Activated CD4-positive, alpha-beta T cell treated with anti-CD3 and anti-CD28 coated beads for 24 hours (primary cell): ENCODE measurements around the gene TBX15.
"Not testable (repeated sequence)": the region's sequence is repeated elsewhere in the genome, so short reads cannot be mapped to it uniquely, and the experiment has no call there.

ENCODE experiments used
- DNase-seq, 2 donors: peaks; one replicate each; pipeline ENCODE4 v3.0.0-alpha.2; 2020; ENCODE audit warnings: low read depth in 2 of 2

The TBX15 gene

GRCh38 chr1:118927427-118928187, 60.5 kb downstream of the TBX15 start:
- DNase-seq, result no peak

- no peak for DNase-seq
Observed at GRCh38 chr1:118926261-118926660, 61.9 kb downstream of the TBX15 start.

- DNase-seq, result no peak
Observed at GRCh38 chr1:118925651-118926050, 62.5 kb downstream of the TBX15 start.

- no peak for DNase-seq
Observed at GRCh38 chr1:118923319-118923718, 64.8 kb downstream of the TBX15 start.

- no peak for DNase-seq
Observed at GRCh38 chr1:118921994-118922393, 66.1 kb downstream of the TBX15 start.

GRCh38 chr1:118920124-118920717, 67.9 kb downstream of the TBX15 start:
- DNase-seq, result no peak

GRCh38 chr1:118918940-118919259, 69.2 kb downstream of the TBX15 start:
- DNase-seq, result no peak

- no peak for DNase-seq
Observed at GRCh38 chr1:118918230-118918939, 69.8 kb downstream of the TBX15 start.

GRCh38 chr1:118916346-118916745, 71.8 kb downstream of the TBX15 start:
- not testable (repeated sequence) for DNase-seq

GRCh38 chr1:118914379-118915161, 73.6 kb downstream of the TBX15 start:
- no peak for DNase-seq

- DNase-seq, result no peak
Observed at GRCh38 chr1:118913818-118914217, 74.3 kb downstream of the TBX15 start.

- no peak for DNase-seq
Observed at GRCh38 chr1:118912574-118912973, 75.6 kb downstream of the TBX15 start.

- DNase-seq, result no peak
Observed at GRCh38 chr1:118911571-118911970, 76.6 kb downstream of the TBX15 start.

- DNase-seq, result no peak
Observed at GRCh38 chr1:118907466-118907865, 80.7 kb downstream of the TBX15 start.

- DNase-seq, result no peak
Observed at GRCh38 chr1:118905671-118906070, 82.5 kb downstream of the TBX15 start.

GRCh38 chr1:118905196-118905595, 82.9 kb downstream of the TBX15 start:
- no peak for DNase-seq

GRCh38 chr1:118902711-118903191, 85.4 kb downstream of the TBX15 start:
- no peak for DNase-seq

- DNase-seq, result no peak
Observed at GRCh38 chr1:118902299-118902698, 85.8 kb downstream of the TBX15 start.

GRCh38 chr1:118900643-118901440, 87.3 kb downstream of the TBX15 start:
- no peak for DNase-seq

- no peak for DNase-seq
Observed at GRCh38 chr1:118899340-118899739, 88.8 kb downstream of the TBX15 start.

GRCh38 chr1:118898712-118899111, 89.4 kb downstream of the TBX15 start:
- DNase-seq, result no peak
